IMR-90 (cell line): ENCODE data around the gene SGMS1. TPM values are rescaled to one million over a fixed set of nuclear protein-coding genes. Genes with fewer than 3 reads are reported as not detected.
A peak's percentile ranks its signal among the peaks of the same experiment; 100 is the strongest.

Source experiments
- ATAC-seq: fragments of 200-7000 bp; cut with Tn5 transposase; 2 replicates; pipeline ENCODE4 v1.9.1; 2020; ENCODE audit warnings: low read depth, mild to moderate bottlenecking, moderate library complexity
- BruUV-seq: library from RNA; stranded (reverse); fragments of 400-500 nt; replicated peaks from 2 replicates; lab custom pipeline; 2021; lab: Mats Ljungman, UMichigan
- CTCF ChIA-PET: fragments of 300-600 bp; formaldehyde crosslinking; extraction: SDS; loops from one replicate; lab custom pipeline; 2021; ENCODE audit warnings: antibody characterized with exemption; lab: Yijun Ruan, JAX
- POLR2A ChIA-PET: fragments of 300-600 bp; sonication (Branson Sonifier 250); formaldehyde crosslinking; loops from one replicate; lab custom pipeline; 2022; ENCODE audit warnings: antibody characterized with exemption; ENCODE audit not compliant: unreplicated experiment; lab: Charles Lee
- DNase-seq: peaks from one replicate; pipeline ENCODE4 v3.0.0; 2013
- H2AFZ ChIP-seq: replicated peaks from 2 replicates; pipeline ENCODE3; 2013; ENCODE audit warnings: low read length, mild to moderate bottlenecking; ENCODE audit not compliant: poor library complexity
- H2AK5ac ChIP-seq: 2 replicates; pipeline ENCODE4 v1.6.1; 2013; ENCODE audit warnings: low read depth, low read length, inconsistent platforms
- H2AK9ac ChIP-seq: replicated peaks from 2 replicates; pipeline ENCODE3; 2013; ENCODE audit warnings: mild to moderate bottlenecking, low read depth, low read length, moderate library complexity; ENCODE audit not compliant: poor library complexity
- H2BK120ac ChIP-seq: 2 replicates; pipeline ENCODE4 v1.6.1; 2013; ENCODE audit warnings: low read depth, low read length, inconsistent platforms
- H2BK15ac ChIP-seq: 3 replicates; pipeline ENCODE4 v1.6.1; 2013; ENCODE audit warnings: low read depth, low read length, inconsistent platforms
- H2BK20ac ChIP-seq: 2 replicates; pipeline ENCODE4 v1.6.1; 2013; ENCODE audit warnings: low read depth, mild to moderate bottlenecking, inconsistent platforms, low read length, moderate library complexity
- H2BK5ac ChIP-seq: 2 replicates; pipeline ENCODE4 v1.6.1; 2013; ENCODE audit warnings: mild to moderate bottlenecking, low read depth, low read length, inconsistent platforms; ENCODE audit not compliant: poor library complexity, severe bottlenecking
- H3K14ac ChIP-seq: replicated peaks from 2 replicates; pipeline ENCODE4 v1.6.1; 2013; ENCODE audit warnings: low read depth, low read length, inconsistent platforms
- H3K18ac ChIP-seq: 2 replicates; pipeline ENCODE4 v1.6.1; 2013; ENCODE audit warnings: low read depth, low read length, control low read depth
- H3K23ac ChIP-seq: 2 replicates; pipeline ENCODE4 v1.6.1; 2013; ENCODE audit warnings: low read depth, low read length, inconsistent platforms
- H3K27ac ChIP-seq: 2 replicates; pipeline ENCODE4 v1.5.1; 2013; ENCODE audit warnings: mild to moderate bottlenecking, control low read depth, low read length; ENCODE audit not compliant: insufficient read depth
- H3K27me3 ChIP-seq: 2 replicates; pipeline ENCODE4 v1.6.1; 2013; ENCODE audit warnings: low read length; ENCODE audit not compliant: control insufficient read depth, insufficient read depth
- H3K36me3 ChIP-seq: 2 replicates; pipeline ENCODE4 v1.6.1; 2013; ENCODE audit warnings: low read length, mixed read lengths; ENCODE audit not compliant: control insufficient read depth, insufficient read depth
- H3K4ac ChIP-seq: 2 replicates; pipeline ENCODE4 v1.6.1; 2013; ENCODE audit warnings: low read depth, low read length, inconsistent platforms
- H3K4me1 ChIP-seq: 2 replicates; pipeline ENCODE4 v1.6.1; 2013; ENCODE audit warnings: low read length, mixed read lengths; ENCODE audit not compliant: control insufficient read depth, insufficient read depth
- H3K4me2 ChIP-seq: 2 replicates; pipeline ENCODE4 v1.6.1; 2013; ENCODE audit warnings: low read depth, mild to moderate bottlenecking, control low read depth, low read length, moderate library complexity
- H3K4me3 ChIP-seq: 2 replicates; pipeline ENCODE4 v1.5.1; 2013; ENCODE audit warnings: low read depth, mild to moderate bottlenecking, control low read depth, low read length, moderate library complexity; ENCODE audit not compliant: insufficient read depth
- H3K56ac ChIP-seq: 2 replicates; pipeline ENCODE4 v1.6.1; 2013; ENCODE audit warnings: low read length, inconsistent platforms; ENCODE audit not compliant: insufficient read depth; ENCODE audit errors: extremely low read depth
- H3K79me1 ChIP-seq, 2 experiments: 2 replicates each; pipeline ENCODE4 v1.6.1; 2013; ENCODE audit warnings: low read length in 2 of 2, inconsistent platforms in 1 of 2, low read depth in 1 of 2
- H3K9ac ChIP-seq: 2 replicates; pipeline ENCODE4 v1.6.1; 2013; ENCODE audit warnings: low read depth, low read length, control low read depth
- H3K9me1 ChIP-seq: 2 replicates; pipeline ENCODE4 v1.6.1; 2013; ENCODE audit warnings: low read length, inconsistent platforms; ENCODE audit not compliant: insufficient read depth
- H3K9me3 ChIP-seq: 2 replicates; pipeline ENCODE4 v1.6.1; 2013; ENCODE audit warnings: low read length; ENCODE audit not compliant: control insufficient read depth, insufficient read depth
- H4K20me1 ChIP-seq: 2 replicates; pipeline ENCODE4 v1.6.1; 2013; ENCODE audit warnings: low read length, inconsistent platforms; ENCODE audit not compliant: insufficient read depth
- H4K5ac ChIP-seq: 2 replicates; pipeline ENCODE4 v1.6.1; 2013; ENCODE audit warnings: mild to moderate bottlenecking, low read depth, low read length, control low read depth
- H4K8ac ChIP-seq, 2 experiments: 2 replicates each; pipeline ENCODE4 v1.6.1; 2013; ENCODE audit warnings: low read depth in 2 of 2, low read length in 2 of 2, control low read depth in 1 of 2, inconsistent platforms in 1 of 2
- H4K91ac ChIP-seq: 2 replicates; pipeline ENCODE4 v1.6.1; 2013; ENCODE audit warnings: low read depth, low read length, inconsistent platforms; ENCODE audit not compliant: insufficient read depth
- BHLHE40 ChIP-seq: fragments of 150-350 bp; IDR thresholded peaks from 2 replicates; pipeline ENCODE4 v1.6.1; 2016; ENCODE audit warnings: mild to moderate bottlenecking, low read depth, low read length
- CEBPB ChIP-seq: IDR thresholded peaks from 2 replicates; pipeline ENCODE4 v1.6.1; 2012; ENCODE audit warnings: low read depth, low read length, improper control_type of control experiment
- CHD1 ChIP-seq: IDR thresholded peaks from 2 replicates; pipeline ENCODE4 v1.6.1; 2012; ENCODE audit warnings: low read depth, low read length, improper control_type of control experiment
- ELK1 ChIP-seq: fragments of 150-350 bp; IDR thresholded peaks from 2 replicates; pipeline ENCODE4 v1.6.1; 2016; ENCODE audit warnings: low read depth, mild to moderate bottlenecking, low read length, moderate library complexity, borderline replicate concordance
- FOS ChIP-seq: fragments of 150-350 bp; IDR thresholded peaks from 2 replicates; pipeline ENCODE4 v1.6.1; 2016; ENCODE audit warnings: low read depth, low read length
- MAFK ChIP-seq: IDR thresholded peaks from 2 replicates; pipeline ENCODE4 v1.6.1; 2012; ENCODE audit warnings: low read depth, low read length, improper control_type of control experiment
- MXI1 ChIP-seq: IDR thresholded peaks from 2 replicates; pipeline ENCODE4 v1.6.1; 2012; ENCODE audit warnings: low read depth, mild to moderate bottlenecking, low read length, moderate library complexity, borderline replicate concordance
- NFE2L2 ChIP-seq: fragments of 150-350 bp; IDR thresholded peaks from 2 replicates; pipeline ENCODE4 v1.6.1; 2016; ENCODE audit warnings: low read depth, mild to moderate bottlenecking, low read length
- POLR2A ChIP-seq: IDR thresholded peaks from 2 replicates; pipeline ENCODE4 v1.6.1; 2012; ENCODE audit warnings: mild to moderate bottlenecking, low read depth, low read length
- RAD21 ChIP-seq: IDR thresholded peaks from 2 replicates; pipeline ENCODE4 v1.6.1; 2012; ENCODE audit warnings: low read length, improper control_type of control experiment
- RCOR1 ChIP-seq: IDR thresholded peaks from 2 replicates; pipeline ENCODE4 v1.6.1; 2012; ENCODE audit warnings: mild to moderate bottlenecking, low read length, improper control_type of control experiment; ENCODE audit not compliant: insufficient replicate concordance
- RFX5 ChIP-seq: IDR thresholded peaks from 2 replicates; pipeline ENCODE4 v1.8.0; 2012; ENCODE audit warnings: low read depth, mild to moderate bottlenecking, low read length, moderate library complexity
- USF2 ChIP-seq: fragments of 150-350 bp; IDR thresholded peaks from 2 replicates; pipeline ENCODE4 v1.6.1; 2017; ENCODE audit warnings: mild to moderate bottlenecking, antibody characterized with exemption, low read length, low read depth
- WGBS, 2 experiments: methylation state at CpG; one replicate each; pipeline versions ENCODE4 v1.1.5 to v1.1.7; 2013; ENCODE audit warnings: missing lambda C conversion rate in 2 of 2; ENCODE audit not compliant: insufficient read length in 1 of 2; ENCODE audit errors: extremely low coverage in 2 of 2; 5-methylcytosine and 5-hydroxymethylcytosine counted together
- dilution Hi-C: fragments of 300-500 bp; cut with HindIII; formaldehyde crosslinking; loops from one replicate; pipeline ENCODE4 v1.14.3; 2018; ENCODE audit warnings: low sequenced_read_pairs; ENCODE audit not compliant: unreplicated experiment
- in situ Hi-C: fragments of 300-500 bp; cut with MboI; formaldehyde crosslinking; loops from 3 replicates; pipeline ENCODE4 v1.14.3; 2019; ENCODE audit warnings: low sequenced_read_pairs, inconsistent platforms, mixed read lengths
- intact Hi-C: fragments of 100-400 bp; cut with micrococcal nuclease; formaldehyde crosslinking; loops from 2 replicates; pipeline ENCODE4 v1.10.0; 2022
- polyA plus RNA-seq, 3 experiments: library from polyadenylated mRNA; depleted of rRNA; stranded (reverse); fragments of >200 nt; gene quantifications; 2 replicates each; pipeline ENCODE4 v1.2.3, GENCODE V29; 2012; ENCODE audit warnings: low replicate concordance in 1 of 3
- total RNA-seq: library from RNA; depleted of rRNA; stranded (reverse); fragments of >200 nt; gene quantifications from 2 replicates; pipeline ENCODE4 v1.2.3, GENCODE V29; 2012

Gene SGMS1
- total and polyA plus RNA-seq, 2 of the 4 experiments (the other 2 are of a cell fraction), result 9.8 to 30.8 TPM

- Histone ChIP-seq H3K9ac (no peak overlapping the region), H3K4ac (peak overlapping the region; percentile 10; the same call in 1 of the 2 replicates), H3K9me3 (no peaks in the 10 kb centered on the region), H3K27ac (no peak overlapping the region), H3K4me3 (no peak overlapping the region), H2BK20ac (0 out of 2 replicates have a peak overlapping the region, but pooled peaks have one; percentile 25), H4K5ac (no peak overlapping the region), H2AK9ac (peak overlapping the region; percentile 57), H2AK5ac (peak overlapping the region; percentile 77; the same call in 1 of the 2 replicates), H4K20me1 (peaks cover 5% of the 10 kb centered on the region; the same call in 1 of the 2 replicates), H3K4me2 (peak overlapping the region; percentile 2; the same call in 1 of the 2 replicates), H4K91ac (peak overlapping the region; percentile 34; the same call in 1 of the 2 replicates), H3K36me3 (no peaks in the 10 kb centered on the region), H3K4me1 (peaks cover 8% of the 10 kb centered on the region), H3K14ac (peak overlapping the region; percentile 46), H2BK120ac (peak overlapping the region; percentile 19; the same call in 1 of the 2 replicates), H2AFZ (no peak overlapping the region), H3K18ac (peak overlapping the region; percentile 36; the same call in 1 of the 2 replicates), H3K79me1 (peaks cover 42 to 64% of the 10 kb centered on the region in 2 experiments), H4K8ac (no peak overlapping the region), H3K9me1 (peaks cover 8% of the 10 kb centered on the region; the same call in 1 of the 2 replicates), H3K56ac (peak overlapping the region; percentile 35; the same call in 1 of the 2 replicates), H2BK5ac (no peak overlapping the region), H3K27me3 (no peaks in the 10 kb centered on the region), H2BK15ac (no peak overlapping the region), H3K23ac (peak overlapping the region; percentile 4; the same call in 1 of the 2 replicates)
- ATAC-seq, result no peak; the same call in 1 of the 2 replicates
- no peak for DNase-seq
- BruUV-seq, result no TSS peak
- in situ Hi-C loops, result no loop called here
- ChIA-PET CTCF (no interaction called here), POLR2A (no interaction called here)
- TF ChIP-seq CEBPB, result no peak
- no peak for TF ChIP-seq MXI1
- no peak for TF ChIP-seq RFX5
- TF ChIP-seq MAFK, result no peak
- TF ChIP-seq RCOR1, result no peak
- no peak for TF ChIP-seq NFE2L2
- TF ChIP-seq FOS, result no peak
- no peak for TF ChIP-seq USF2
- TF ChIP-seq BHLHE40, result no peak
- TF ChIP-seq RAD21, result no peak
- TF ChIP-seq ELK1, result no peak
- no peak for TF ChIP-seq POLR2A
- TF ChIP-seq CHD1, result no peak
- WGBS, 2 experiments, result no CpG with 5 or more reads among the region's 8 CpGs
- dilution Hi-C loops, result no loop called here
- intact Hi-C loops, result no loop called here
Measured at GRCh38 chr10:50397312-50398140, 226.2 kb downstream of the SGMS1 start.
